ENCODE data around the gene GNAO1.

Gene GNAO1

DNA sequence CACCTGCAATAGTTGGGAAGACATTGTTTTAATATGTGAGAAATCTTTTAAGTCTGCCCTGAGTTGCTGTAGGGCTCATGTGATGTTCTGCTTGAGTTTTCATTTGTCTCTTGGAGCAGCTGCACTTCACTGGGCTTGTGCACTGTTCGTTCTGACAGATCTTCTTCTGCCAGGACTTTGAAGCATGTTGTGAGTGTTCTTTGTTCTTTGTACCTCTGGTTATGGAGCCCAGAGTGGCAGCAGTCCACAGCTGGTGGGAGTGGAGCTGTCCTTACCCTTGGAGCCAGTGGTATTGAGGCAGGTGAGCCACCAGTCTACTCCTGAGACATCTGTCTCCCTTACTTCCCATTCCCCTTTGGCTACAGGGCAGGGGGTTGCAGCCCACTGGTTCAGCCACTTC, 64.6 kb downstream of the GNAO1 start:
- no peak for DNase-seq (ENCODE audit: low read depth in 1 of 2, low spot score in 1 of 2)
- in situ Hi-C loops (cut with HindIII; ENCODE audit: low pct_unique_long_range_greater_than_20kb, low sequenced_read_pairs), result no loop called here
- no peak for TF ChIP-seq JUND (IDR thresholded peaks at IDR 0.05; ENCODE audit: low read depth)

- TF ChIP-seq JUND (IDR thresholded peaks at IDR 0.05; ENCODE audit: low read depth), result no peak
- DNase-seq (ENCODE audit: low read depth in 1 of 2, low spot score in 1 of 2), result no peak
- in situ Hi-C loops (cut with HindIII; ENCODE audit: low pct_unique_long_range_greater_than_20kb, low sequenced_read_pairs), result no loop called here
Measured at GRCh38 chr16:56257239-56257638, 66.0 kb downstream of the GNAO1 start.

- TF ChIP-seq JUND (IDR thresholded peaks at IDR 0.05; ENCODE audit: low read depth), result no peak
- in situ Hi-C loops (cut with HindIII; ENCODE audit: low pct_unique_long_range_greater_than_20kb, low sequenced_read_pairs), result no loop called here
Measured at GRCh38 chr16:56257666-56258342, 66.5 kb downstream of the GNAO1 start.

GRCh38 chr16:56258508-56259424, 67.5 kb downstream of the GNAO1 start:
- in situ Hi-C loops (cut with HindIII; ENCODE audit: low pct_unique_long_range_greater_than_20kb, low sequenced_read_pairs), result no loop called here
- TF ChIP-seq JUND (IDR thresholded peaks at IDR 0.05; ENCODE audit: low read depth), result no peak
- peak; percentile 13 to 23 for DNase-seq (ENCODE audit: low read depth in 1 of 2, low spot score in 1 of 2)

More at GRCh38 chr16:56257666-56258342, 66.5 kb downstream of the GNAO1 start:
- no peak for DNase-seq (ENCODE audit: low read depth in 1 of 2, low spot score in 1 of 2)

DNA sequence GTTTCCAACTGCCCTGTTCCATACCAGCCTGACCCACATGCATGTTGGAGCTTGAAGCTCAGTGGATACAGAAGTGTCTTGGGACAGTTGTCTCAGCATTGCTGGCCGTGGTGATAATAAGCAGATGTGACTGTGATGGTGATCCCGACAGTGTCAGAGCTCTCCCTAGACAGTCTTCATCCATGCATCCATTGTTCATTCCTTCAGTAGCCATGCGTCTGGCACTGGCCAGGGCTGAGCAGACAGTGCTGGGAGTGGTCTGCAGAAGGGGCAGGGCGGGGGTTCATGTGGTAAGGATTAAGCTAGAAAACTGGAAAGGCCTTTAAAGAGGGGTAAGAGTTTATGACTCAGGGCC, 68.1 kb downstream of the GNAO1 start:
- in situ Hi-C loops (cut with HindIII; ENCODE audit: low pct_unique_long_range_greater_than_20kb, low sequenced_read_pairs), result no loop called here
- no peak for DNase-seq (ENCODE audit: low read depth in 1 of 2, low spot score in 1 of 2)
- no peak for TF ChIP-seq JUND (IDR thresholded peaks at IDR 0.05; ENCODE audit: low read depth)

DNA sequence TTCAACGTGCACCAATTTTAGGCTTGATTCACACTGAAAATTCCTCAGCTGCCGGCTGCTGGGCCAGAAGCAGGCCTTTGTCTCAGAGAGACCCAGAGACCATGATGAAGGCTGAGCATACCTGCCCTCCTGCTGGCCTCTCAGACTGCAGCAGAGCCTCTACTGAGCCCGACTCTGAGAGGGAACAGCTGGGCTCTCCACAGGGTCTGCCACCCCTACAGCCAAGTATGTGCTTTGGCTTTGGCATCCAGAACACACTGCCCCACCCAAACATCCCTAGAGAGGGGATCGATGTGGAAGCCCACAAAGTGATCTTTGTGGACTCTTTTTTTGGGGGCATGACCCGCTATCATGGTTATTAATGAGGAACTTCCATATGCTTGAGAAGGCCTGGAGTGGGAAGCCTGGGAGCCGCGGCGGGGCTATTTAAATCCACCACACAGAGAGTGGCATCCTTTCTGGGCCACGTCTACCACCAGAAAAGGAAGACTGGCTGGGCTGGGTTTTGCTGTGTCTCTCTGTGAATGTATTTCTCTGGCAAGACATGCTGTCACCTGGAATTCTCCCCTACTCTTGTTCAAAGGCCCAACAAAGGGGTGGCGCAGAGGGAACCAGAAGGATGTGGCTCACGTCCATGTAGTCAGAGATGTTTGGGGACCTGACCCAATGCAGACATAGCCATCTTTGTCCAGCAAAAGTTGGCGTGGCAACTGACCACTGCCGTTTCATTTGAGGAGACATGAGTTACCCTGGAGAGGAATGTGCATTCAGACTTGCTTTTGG, 69.3 kb downstream of the GNAO1 start:
- no peak for TF ChIP-seq JUND (IDR thresholded peaks at IDR 0.05; ENCODE audit: low read depth)
- no peak for DNase-seq (ENCODE audit: low read depth in 1 of 2, low spot score in 1 of 2)
- in situ Hi-C loops (cut with HindIII; ENCODE audit: low pct_unique_long_range_greater_than_20kb, low sequenced_read_pairs), result no loop called here

GRCh38 chr16:56261656-56262055, 70.4 kb downstream of the GNAO1 start:
- no peak for DNase-seq (ENCODE audit: low read depth in 1 of 2, low spot score in 1 of 2)
- in situ Hi-C loops (cut with HindIII; ENCODE audit: low pct_unique_long_range_greater_than_20kb, low sequenced_read_pairs), result no loop called here
- no peak for TF ChIP-seq JUND (IDR thresholded peaks at IDR 0.05; ENCODE audit: low read depth)

DNA sequence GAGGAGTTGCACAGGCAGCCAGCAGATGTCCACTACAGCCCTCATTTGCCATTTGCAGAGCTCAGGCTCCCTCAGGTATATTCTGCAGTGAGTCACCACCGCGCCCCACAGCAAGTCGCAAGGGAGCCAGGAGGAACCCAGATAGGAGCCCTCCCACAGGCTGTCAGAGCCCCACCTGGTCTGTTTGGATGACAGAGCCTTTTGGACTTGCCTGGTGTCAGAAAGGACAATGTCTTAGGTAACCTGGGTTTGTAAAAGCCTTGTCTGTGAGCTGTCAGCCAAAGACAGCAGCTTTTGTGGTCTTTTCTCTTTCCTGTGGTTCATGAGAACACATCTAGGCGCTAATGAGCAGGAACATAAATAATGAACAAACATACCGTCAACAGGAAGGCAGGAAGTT, 70.9 kb downstream of the GNAO1 start:
- no peak for TF ChIP-seq JUND (IDR thresholded peaks at IDR 0.05; ENCODE audit: low read depth)
- in situ Hi-C loops (cut with HindIII; ENCODE audit: low pct_unique_long_range_greater_than_20kb, low sequenced_read_pairs), result no loop called here
- DNase-seq (ENCODE audit: low read depth in 1 of 2, low spot score in 1 of 2), result no peak

- DNase-seq (ENCODE audit: low read depth in 1 of 2, low spot score in 1 of 2), result no peak
- TF ChIP-seq JUND (IDR thresholded peaks at IDR 0.05; ENCODE audit: low read depth), result no peak
- in situ Hi-C loops (cut with HindIII; ENCODE audit: low pct_unique_long_range_greater_than_20kb, low sequenced_read_pairs), result no loop called here
Measured at GRCh38 chr16:56262551-56263245, 71.4 kb downstream of the GNAO1 start.

- in situ Hi-C loops (cut with HindIII; ENCODE audit: low pct_unique_long_range_greater_than_20kb, low sequenced_read_pairs), result no loop called here
- DNase-seq (ENCODE audit: low read depth in 1 of 2, low spot score in 1 of 2), result no peak
- TF ChIP-seq JUND (IDR thresholded peaks at IDR 0.05; ENCODE audit: low read depth), result no peak
Measured at GRCh38 chr16:56263711-56264608, 72.7 kb downstream of the GNAO1 start.

DNA sequence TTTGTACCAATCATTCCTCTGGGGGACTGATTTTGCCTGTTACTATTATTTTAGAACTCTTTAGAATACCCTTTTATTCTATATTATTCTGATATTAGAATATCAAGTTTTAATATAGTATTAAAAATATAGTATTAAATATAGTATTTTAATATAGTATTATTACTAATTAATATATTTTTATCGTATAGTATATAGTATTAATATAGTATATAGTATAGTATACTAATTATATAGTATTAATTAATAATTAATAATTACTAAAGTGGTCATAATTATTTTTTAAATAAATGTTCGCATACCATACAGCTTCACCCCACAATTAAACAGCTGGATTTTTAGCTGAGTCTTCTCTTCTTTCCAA, 73.3 kb downstream of the GNAO1 start:
- DNase-seq (ENCODE audit: low read depth in 1 of 2, low spot score in 1 of 2), result no peak
- no peak for TF ChIP-seq JUND (IDR thresholded peaks at IDR 0.05; ENCODE audit: low read depth)
- in situ Hi-C loops (cut with HindIII; ENCODE audit: low pct_unique_long_range_greater_than_20kb, low sequenced_read_pairs), result no loop called here
